Activated CD8-positive, alpha-beta memory T cell treated with anti-CD3 and anti-CD28 coated beads, Interleukin-2, amount 50 U/mL, for 4 hours (primary cell): ENCODE data around the gene SUOX.
"Not testable (repeated sequence)": the region's sequence is repeated elsewhere in the genome, so short reads cannot be mapped to it uniquely, and the experiment has no call there.

Experiments used
- DNase-seq: peaks from one replicate; pipeline ENCODE4 v3.0.0-alpha.2; 2020

SUOX gene

GRCh38 chr12:55996715-55997534, at the start of gene SUOX:
TSS of gene SUOX (plus strand) at chr12:55997276. CDS start at chr12:56002222, 4,946 bp downstream.
- DNase-seq = no peak

DNA sequence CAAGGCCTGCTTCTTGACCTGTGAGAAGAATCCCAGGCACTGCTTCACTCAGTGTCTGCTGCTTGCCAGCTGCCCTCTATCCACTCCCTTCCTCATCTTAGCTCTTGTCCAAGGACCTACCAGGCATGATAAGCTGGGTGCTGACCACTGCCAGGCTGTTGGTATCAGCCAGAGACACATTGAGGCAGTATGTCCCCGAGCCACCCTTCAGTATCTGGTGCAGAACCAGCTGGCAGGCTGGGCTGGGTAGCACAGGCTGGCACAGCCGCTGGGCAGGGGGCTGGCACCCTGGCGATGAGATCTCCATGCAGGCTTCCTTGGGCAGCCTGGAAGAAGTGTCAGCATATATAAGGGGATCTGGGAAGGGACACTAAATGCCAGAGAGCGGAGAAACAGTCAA, 41.7 kb upstream of the SUOX start:
- DNase-seq = no peak

DNA sequence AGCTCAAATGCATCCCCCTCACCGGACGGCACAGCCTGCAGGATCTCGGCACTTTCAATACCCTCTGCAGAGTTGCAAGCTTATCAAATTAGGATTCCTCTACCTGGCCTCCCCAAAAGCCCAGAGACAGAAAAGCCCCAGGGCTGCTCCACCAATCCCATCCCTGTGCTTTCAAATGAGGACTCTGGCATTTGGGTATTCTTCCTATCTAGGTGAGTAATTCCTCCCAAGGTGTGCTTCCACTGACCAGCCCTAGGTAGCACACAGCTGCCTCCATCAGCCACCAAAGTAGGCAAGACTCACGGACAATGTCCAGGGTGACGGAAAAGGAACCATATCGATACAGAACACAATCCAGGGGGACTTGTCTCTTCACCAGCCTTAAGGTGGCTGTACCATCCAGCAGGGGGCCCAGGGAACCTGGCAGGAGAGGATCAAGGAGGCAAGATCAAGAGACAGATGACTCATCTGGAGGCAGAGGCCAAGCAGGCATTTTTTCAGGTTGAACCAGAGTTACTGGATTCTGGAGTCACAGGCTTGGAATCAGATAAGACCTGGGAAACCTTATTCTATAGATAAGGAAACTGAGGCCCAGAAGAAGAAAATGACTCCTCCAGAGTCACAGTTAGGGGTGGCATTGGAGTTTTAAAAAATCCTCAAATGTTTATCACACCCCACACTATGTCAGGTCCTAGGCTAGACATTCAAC, 41.1 kb upstream of the SUOX start:
- DNase-seq = peak; percentile 49

DNA sequence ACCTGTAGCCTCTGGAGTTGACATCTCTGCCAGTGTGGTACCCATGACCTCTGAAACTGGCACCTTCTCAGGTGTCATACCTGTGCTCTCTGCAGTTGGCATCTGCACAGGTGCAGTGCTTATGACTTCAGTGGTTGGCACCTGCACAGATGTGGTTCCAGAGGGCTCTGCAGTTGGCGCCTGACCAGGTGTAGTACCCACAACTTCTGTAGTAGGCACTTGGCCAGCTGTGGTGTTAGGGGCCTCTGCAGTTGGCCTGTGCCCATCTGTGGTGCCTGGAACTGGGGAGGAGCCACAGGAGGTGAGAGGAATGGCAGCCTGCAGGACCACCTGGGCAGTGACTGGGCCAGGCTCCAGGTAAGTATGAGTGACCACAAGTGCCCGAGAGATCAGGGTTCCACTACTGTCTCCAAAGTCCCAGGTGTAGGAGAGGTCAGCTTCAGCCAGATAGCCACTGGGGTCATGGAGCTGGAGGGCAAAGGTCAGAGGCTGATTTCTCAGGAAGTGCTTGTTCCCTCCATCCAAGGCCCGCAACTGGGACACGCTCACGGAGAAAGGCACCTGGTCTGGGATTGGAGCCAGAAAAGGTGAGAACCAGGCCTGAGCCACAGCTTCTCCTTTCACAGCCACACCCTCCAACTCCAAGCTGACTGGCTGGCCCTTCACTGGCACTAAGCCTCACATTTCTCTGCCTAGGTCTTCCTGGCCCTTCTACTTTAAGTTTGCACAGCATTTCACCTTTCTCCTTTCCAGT, 39.8 kb upstream of the SUOX start:
- no peak for DNase-seq

DNA sequence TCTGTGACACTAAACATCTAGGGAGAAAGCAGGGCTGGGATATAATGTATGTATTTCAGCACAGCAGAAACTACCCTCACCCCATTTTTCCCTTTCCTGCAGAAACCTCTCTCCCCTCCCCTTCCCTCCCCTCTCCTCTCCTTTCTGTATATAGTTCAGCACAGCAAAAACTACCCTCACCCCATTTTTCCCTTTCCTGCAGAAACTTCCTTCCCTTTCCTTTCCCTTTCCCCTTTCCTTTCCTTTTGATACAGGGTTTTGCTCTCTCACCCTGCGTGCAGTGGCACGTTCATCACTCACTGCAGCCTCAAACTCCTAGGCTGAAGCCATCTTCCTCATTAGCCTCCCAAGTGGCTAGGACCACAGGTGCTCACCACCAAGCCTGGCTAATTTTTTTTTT, 33.3 kb upstream of the SUOX start:
- no peak for DNase-seq

DNA sequence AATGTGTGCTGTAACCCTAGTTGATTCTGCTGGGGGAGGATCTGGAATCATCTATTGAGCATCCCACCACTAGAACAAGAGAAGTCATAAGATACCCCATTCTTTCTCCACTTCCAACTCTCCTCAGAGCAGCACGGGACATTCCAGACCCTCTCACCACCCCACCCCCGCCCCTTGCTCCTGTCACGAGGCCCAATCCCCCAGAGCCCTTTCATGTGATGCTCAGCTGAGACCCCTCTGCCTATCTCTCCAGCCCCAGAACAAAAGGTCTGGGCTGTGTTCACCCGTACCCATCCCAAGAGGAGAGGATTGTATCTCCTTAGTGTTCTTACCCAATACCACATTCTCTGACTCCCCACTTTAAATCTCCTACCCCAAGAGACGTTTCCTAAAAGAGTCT, 31.8 kb upstream of the SUOX start:
- no peak for DNase-seq

GRCh38 chr12:55965941-55966407, 31.1 kb upstream of the SUOX start, which contains the start of gene PMEL:
TSS of gene PMEL (minus strand) at chr12:55966042. CDS start at chr12:55966011, 31 bp downstream.
- DNase-seq = no peak

GRCh38 chr12:55966408-55967281, 30.4 kb upstream of the SUOX start, which contains the start of gene CDK2:
TSS of gene CDK2 (plus strand) at chr12:55966830. CDS start at chr12:55967009, 179 bp downstream.
- peak; percentile 92 for DNase-seq

- no peak for DNase-seq
Measured at GRCh38 chr12:55969356-55969755, 27.7 kb upstream of the SUOX start.

DNA sequence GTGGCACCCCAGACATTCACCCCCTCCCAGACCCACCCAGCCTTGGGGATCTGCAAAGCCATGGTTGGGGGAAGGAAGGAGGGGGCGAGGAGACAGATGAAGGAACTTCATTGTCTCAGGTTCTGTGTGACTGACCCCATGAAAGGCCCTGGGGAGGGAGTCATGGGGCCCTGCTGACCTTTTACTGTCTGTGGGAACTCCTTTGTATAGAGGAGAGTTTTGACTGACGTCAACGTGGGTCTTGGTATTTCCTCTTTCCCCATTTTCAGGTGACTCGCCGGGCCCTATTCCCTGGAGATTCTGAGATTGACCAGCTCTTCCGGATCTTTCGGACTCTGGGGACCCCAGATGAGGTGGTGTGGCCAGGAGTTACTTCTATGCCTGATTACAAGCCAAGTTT, 26.3 kb upstream of the SUOX start:
- no peak for DNase-seq

DNA sequence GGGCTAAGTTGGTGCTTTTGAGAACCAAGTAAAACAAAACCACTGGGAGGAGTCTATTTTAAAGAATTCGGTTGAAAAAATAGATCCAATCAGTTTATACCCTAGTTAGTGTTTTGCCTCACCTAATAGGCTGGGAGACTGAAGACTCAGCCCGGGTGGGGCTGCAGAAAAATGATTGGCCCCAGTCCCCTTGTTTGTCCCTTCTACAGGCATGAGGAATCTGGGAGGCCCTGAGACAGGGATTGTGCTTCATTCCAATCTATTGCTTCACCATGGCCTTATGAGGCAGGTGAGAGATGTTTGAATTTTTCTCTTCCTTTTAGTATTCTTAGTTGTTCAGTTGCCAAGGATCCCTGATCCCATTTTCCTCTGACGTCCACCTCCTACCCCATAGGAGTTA, 25.0 kb upstream of the SUOX start:
- DNase-seq = no peak

DNA sequence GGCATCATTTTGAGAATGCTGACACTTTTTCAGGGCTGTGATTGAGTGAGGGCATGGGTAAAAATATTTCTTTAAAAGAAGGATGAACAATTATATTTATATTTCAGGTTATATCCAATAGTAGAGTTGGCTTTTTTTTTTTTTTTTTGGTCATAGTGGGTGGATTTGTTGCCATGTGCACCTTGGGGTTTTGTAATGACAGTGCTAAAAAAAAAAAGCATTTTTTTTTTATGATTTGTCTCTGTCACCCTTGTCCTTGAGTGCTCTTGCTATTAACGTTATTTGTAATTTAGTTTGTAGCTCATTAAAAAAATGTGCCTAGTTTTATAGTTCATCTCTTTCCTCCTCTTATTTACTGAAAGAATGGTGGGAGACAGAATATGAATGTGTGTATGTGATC, 24.6 kb upstream of the SUOX start:
- no peak for DNase-seq

DNA sequence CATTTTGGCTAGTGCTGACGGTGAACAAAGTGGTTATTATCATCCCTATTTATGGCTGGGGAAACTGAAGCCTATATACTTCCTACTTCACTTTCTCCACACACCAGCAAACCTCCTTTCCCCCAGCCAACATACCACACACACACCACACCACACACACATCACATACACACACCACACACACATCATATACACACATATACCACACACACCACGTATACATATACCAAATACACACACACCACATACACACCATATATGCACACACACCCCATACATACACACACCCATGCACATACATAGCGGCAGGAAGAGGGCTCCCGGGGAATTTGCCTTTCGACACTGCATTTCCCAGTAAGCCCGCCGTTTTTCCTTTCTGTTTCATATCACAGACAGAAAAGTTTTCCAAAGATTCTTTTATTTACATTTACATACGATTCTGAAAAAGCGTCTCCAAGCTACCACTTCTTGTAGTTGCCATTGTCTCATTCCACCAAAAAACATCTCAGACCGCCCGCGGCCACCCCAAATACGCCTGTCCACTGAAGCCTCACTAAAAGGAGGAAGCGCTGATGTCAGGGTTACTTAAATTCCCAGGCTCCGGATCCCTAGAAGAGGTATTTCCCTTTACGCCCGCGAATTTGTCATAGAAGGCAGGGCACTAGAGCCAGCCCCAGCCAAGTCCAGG, 24.0 kb upstream of the SUOX start:
- no peak for DNase-seq

GRCh38 chr12:55973599-55974307, 23.3 kb upstream of the SUOX start, which contains the start of gene RAB5B:
TSS of gene RAB5B (plus strand) at chr12:55974078. CDS start at chr12:55986961, 12,883 bp downstream.
- peak; percentile 94 for DNase-seq

- DNase-seq = no peak
Measured at GRCh38 chr12:55974308-55974730, 22.8 kb upstream of the SUOX start.

GRCh38 chr12:55978393-55978792, 18.7 kb upstream of the SUOX start:
- DNase-seq = no peak

DNA sequence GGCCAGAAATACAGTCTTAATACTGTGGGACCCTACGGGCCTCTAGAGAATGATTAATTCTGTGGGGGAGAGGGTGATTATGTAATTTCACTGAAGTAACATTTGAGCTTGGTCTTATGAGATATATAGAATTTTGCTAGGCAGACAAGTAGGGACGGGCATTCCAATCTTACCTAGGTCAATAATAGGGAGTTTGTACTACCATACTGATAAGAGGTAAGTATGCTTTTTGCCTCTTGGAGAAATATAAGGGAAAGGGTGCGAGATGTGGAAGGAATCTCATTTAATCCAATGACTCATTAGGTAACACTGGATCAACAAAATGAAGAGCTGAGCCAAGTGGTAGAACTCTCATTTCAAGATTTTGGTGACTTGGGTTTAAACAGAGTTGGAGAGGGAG, 18.0 kb upstream of the SUOX start:
- no peak for DNase-seq

DNA sequence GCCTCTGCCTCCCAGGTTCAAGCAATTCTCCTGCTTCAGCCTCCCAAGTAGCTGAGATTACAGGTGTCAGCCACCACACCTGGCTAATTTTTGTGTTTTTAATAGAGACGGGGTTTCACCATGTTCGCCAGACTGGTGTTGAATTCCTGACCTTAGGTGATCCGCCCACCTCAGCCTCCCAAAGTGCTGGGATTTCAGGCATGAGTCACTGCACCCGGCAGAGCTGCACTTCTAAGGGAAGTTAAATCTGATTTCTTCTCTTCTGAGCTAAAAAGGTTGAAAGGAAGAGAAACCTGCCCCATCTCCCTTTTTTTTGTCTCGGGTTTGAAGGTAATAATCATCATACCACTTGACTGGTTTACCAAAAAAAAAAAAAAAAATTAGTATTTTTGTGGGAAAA, 15.2 kb upstream of the SUOX start:
- DNase-seq = not testable (repeated sequence)

DNA sequence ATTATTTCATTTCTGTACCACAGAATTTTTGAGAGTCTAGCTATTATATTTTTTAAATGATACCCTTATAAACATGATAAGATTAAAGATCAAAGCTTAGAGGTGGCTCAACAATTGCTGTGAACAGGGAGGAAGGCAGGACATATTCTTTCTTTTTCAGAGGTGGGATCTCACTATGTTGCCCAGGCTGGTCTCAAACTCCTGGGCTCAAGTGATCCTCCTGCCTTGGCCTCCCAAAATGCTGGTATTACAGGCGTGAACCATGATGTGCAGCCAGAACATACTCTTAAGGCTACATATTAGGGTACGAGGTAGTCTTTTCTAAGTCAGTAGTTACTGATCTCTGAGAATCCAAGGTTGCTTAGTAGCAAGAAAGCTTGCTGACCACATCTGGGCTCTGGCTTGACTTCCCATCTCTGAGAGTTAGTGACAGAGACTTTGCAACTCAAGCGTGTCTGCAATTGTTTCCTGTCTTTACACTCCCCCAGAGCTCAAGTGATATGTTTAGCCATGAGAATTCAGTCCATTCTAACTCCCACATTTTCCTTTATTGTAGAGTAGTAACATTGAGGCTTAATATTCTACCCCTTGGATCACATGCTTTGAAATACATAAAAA, 14.6 kb upstream of the SUOX start:
- no peak for DNase-seq

DNA sequence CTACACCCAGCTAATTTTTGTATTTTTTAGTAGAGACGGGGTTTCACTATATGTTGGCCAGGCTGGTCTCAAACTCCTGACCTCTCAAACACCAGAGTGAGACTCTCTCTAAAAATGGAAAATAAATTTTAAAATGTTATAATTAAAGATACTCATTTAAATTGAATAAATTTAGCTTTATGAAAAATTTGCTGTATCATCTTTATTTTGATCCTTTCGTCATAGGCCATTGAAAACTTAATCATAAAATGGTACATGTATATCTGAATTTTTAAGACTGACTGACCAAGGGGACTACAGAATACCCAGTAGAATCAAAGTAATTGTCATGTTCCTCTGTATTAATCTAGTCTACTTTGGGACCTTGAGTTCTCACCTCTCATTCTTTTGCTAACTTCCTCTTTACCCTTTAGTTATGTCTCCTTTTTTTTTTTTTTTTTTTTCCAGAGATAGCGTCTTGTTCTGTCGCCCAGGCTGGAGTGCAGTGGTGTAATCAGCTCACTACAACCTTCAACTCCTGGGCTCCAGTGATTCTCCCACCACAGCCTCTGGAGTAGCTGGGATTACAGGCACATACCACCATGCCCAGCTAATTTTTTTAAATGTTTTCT, 13.7 kb upstream of the SUOX start:
- DNase-seq = no peak
